H1 (cell line): ENCODE measurements around the gene ZBTB26. TPM values are rescaled to one million over a fixed set of nuclear protein-coding genes. Genes with fewer than 3 reads are reported as not detected.

Experiments used
- CTCF ChIA-PET: fragments of 300-600 bp; sonication (Branson Sonifier 250); formaldehyde crosslinking; loops from one replicate; lab custom pipeline; 2021; ENCODE audit not compliant: partially characterized antibody; lab: Charles Lee
- POLR2A ChIA-PET: fragments of 300-600 bp; sonication (Branson Sonifier 250); formaldehyde crosslinking; loops from one replicate; lab custom pipeline; 2021; ENCODE audit warnings: inconsistent platforms; ENCODE audit not compliant: partially characterized antibody; lab: Charles Lee
- DNase-seq, 2 experiments: peaks; one replicate each; pipeline versions ENCODE4 v3.0.0 to v3.0.0-alpha.2; 2010 to 2022; ENCODE audit warnings: low spot score in 2 of 2, low read depth in 1 of 2, mixed read lengths in 1 of 2
- FAIRE-seq: peaks from 2 replicates; lab custom pipeline; 2011; peaks lifted over from hg19 to GRCh38; lab: Jason Lieb, UNC
- H2AFZ ChIP-seq: 2 replicates; pipeline ENCODE4 v1.8.1; 2012; ENCODE audit warnings: low read length, inconsistent platforms
- H2AK5ac ChIP-seq: 2 replicates; pipeline ENCODE4 v1.6.1; 2013; ENCODE audit warnings: low read depth, low read length
- H2BK120ac ChIP-seq: replicated peaks from 2 replicates; pipeline ENCODE3; 2013; ENCODE audit warnings: low read depth, low read length, inconsistent platforms
- H2BK12ac ChIP-seq: 2 replicates; pipeline ENCODE4 v1.6.1; 2013; ENCODE audit warnings: low read depth, low read length
- H2BK15ac ChIP-seq: 2 replicates; pipeline ENCODE4 v1.6.1; 2013; ENCODE audit warnings: low read length
- H2BK20ac ChIP-seq: 2 replicates; pipeline ENCODE4 v1.6.1; 2013; ENCODE audit warnings: low read length
- H2BK5ac ChIP-seq: 2 replicates; pipeline ENCODE4 v1.6.1; 2013; ENCODE audit warnings: low read depth, low read length
- H3K14ac ChIP-seq: 2 replicates; pipeline ENCODE4 v1.6.1; 2013; ENCODE audit warnings: inconsistent platforms; ENCODE audit not compliant: insufficient read length
- H3K18ac ChIP-seq: 2 replicates; pipeline ENCODE4 v1.6.1; 2013; ENCODE audit warnings: low read length; ENCODE audit errors: extremely low read depth
- H3K23ac ChIP-seq: 2 replicates; pipeline ENCODE4 v1.6.1; 2013; ENCODE audit warnings: inconsistent platforms; ENCODE audit not compliant: insufficient read length
- H3K23me2 ChIP-seq: 2 replicates; pipeline ENCODE4 v1.6.1; 2013; ENCODE audit warnings: low read depth, low read length
- H3K27ac ChIP-seq: 2 replicates; pipeline ENCODE4 v1.6.1; 2011; ENCODE audit warnings: low read depth, low read length, inconsistent platforms
- H3K27me3 ChIP-seq, 4 experiments: replicated peaks in 1 of 4; 1 replicate in 1 of 4; 2 replicates in 3 of 4; pipeline versions ENCODE4 v1.6.1 to v1.8.1; 2011 to 2013; ENCODE audit warnings: low read length in 3 of 4, mild to moderate bottlenecking in 3 of 4, inconsistent platforms in 2 of 4, mixed read lengths in 2 of 4, moderate library complexity in 1 of 4; ENCODE audit not compliant: control insufficient read depth in 3 of 4, insufficient read depth in 3 of 4; ENCODE audit errors: extremely low read depth in 1 of 4
- H3K36me3 ChIP-seq, 4 experiments: 2 replicates each; pipeline versions ENCODE4 v1.6.1 to v1.8.1; 2011 to 2013; ENCODE audit warnings: mild to moderate bottlenecking in 4 of 4, low read length in 3 of 4, moderate library complexity in 2 of 4, control low read depth in 1 of 4, inconsistent platforms in 1 of 4; ENCODE audit not compliant: insufficient read depth in 4 of 4, control insufficient read depth in 2 of 4
- H3K4ac ChIP-seq: replicated peaks from 2 replicates; pipeline ENCODE3; 2013; ENCODE audit warnings: low read length, low read depth, mixed read lengths, inconsistent platforms; ENCODE audit not compliant: insufficient read length
- H3K4me1 ChIP-seq, 4 experiments: replicated peaks in 1 of 4; 1 replicate in 1 of 4; 2 replicates in 3 of 4; pipeline versions ENCODE4 v1.6.1 to v1.8.1; 2011 to 2013; ENCODE audit warnings: low read length in 3 of 4, inconsistent platforms in 2 of 4, mixed read lengths in 1 of 4; ENCODE audit not compliant: insufficient read depth in 4 of 4, control insufficient read depth in 3 of 4
- H3K4me2 ChIP-seq, 2 experiments: 2 replicates each; pipeline versions ENCODE4 v1.6.1 to v1.8.1; 2011 to 2013; ENCODE audit warnings: low read depth in 2 of 2, low read length in 2 of 2, control low read depth in 1 of 2, inconsistent platforms in 1 of 2, mild to moderate bottlenecking in 1 of 2; ENCODE audit not compliant: insufficient read depth in 1 of 2
- H3K4me3 ChIP-seq, 4 experiments: fragments of 200-600, 300-600 bp in 1 of 4; sonication (generic), shearing (Covaris generic), sonication (Bioruptor Twin) in 1 of 4; 2 replicates each; pipeline versions ENCODE4 v1.5.1 to v1.8.1; 2011 to 2016; ENCODE audit warnings: low read length in 4 of 4, low read depth in 3 of 4, control low read depth in 2 of 4, inconsistent platforms in 2 of 4, mild to moderate bottlenecking in 2 of 4, mixed read lengths in 1 of 4, moderate library complexity in 1 of 4; ENCODE audit not compliant: insufficient read depth in 2 of 4; ENCODE audit errors: extremely low read depth in 1 of 4
- H3K56ac ChIP-seq: replicated peaks from 2 replicates; pipeline ENCODE3; 2013; ENCODE audit warnings: low read depth, mild to moderate bottlenecking, mixed read lengths, low read length, inconsistent platforms; ENCODE audit not compliant: insufficient read length
- H3K79me1 ChIP-seq: 2 replicates; pipeline ENCODE4 v1.6.1; 2013; ENCODE audit warnings: low read depth, low read length, control low read depth
- H3K79me2 ChIP-seq, 2 experiments: 2 replicates each; pipeline versions ENCODE4 v1.6.1 to v1.8.1; 2012 to 2013; ENCODE audit warnings: low read length in 2 of 2, mild to moderate bottlenecking in 2 of 2, inconsistent platforms in 1 of 2; ENCODE audit not compliant: insufficient read depth in 2 of 2, control insufficient read depth in 1 of 2
- H3K9ac ChIP-seq, 4 experiments: replicated peaks in 1 of 4; 1 replicate in 1 of 4; 2 replicates in 3 of 4; pipeline versions ENCODE4 v1.6.1 to v1.8.1; 2011 to 2013; ENCODE audit warnings: low read depth in 3 of 4, low read length in 3 of 4, control low read depth in 2 of 4, mild to moderate bottlenecking in 2 of 4, moderate library complexity in 2 of 4, inconsistent platforms in 1 of 4; ENCODE audit errors: extremely low read depth in 1 of 4
- H3K9me3 ChIP-seq, 2 experiments: 2 replicates each; pipeline versions ENCODE4 v1.6.1 to v1.8.1; 2012 to 2013; ENCODE audit warnings: mild to moderate bottlenecking in 2 of 2, moderate library complexity in 2 of 2, control low read depth in 1 of 2, inconsistent platforms in 1 of 2, low read depth in 1 of 2, low read length in 1 of 2, mixed read lengths in 1 of 2; ENCODE audit not compliant: insufficient read depth in 2 of 2
- H4K20me1 ChIP-seq, 2 experiments: replicated peaks in 1 of 2; 2 replicates each; pipeline versions ENCODE3 to v1.8.1; 2011 to 2013; ENCODE audit warnings: inconsistent platforms in 2 of 2, low read length in 2 of 2, mild to moderate bottlenecking in 1 of 2; ENCODE audit not compliant: insufficient read depth in 2 of 2, control insufficient read depth in 1 of 2
- H4K5ac ChIP-seq: 2 replicates; pipeline ENCODE4 v1.6.1; 2013; ENCODE audit warnings: low read length, low read depth, mixed read lengths, inconsistent platforms; ENCODE audit not compliant: insufficient read length
- H4K8ac ChIP-seq: 2 replicates; pipeline ENCODE4 v1.8.0; 2013; ENCODE audit warnings: mild to moderate bottlenecking, moderate library complexity, low read length, inconsistent platforms; ENCODE audit not compliant: insufficient read depth; ENCODE audit errors: extremely low read depth
- H4K91ac ChIP-seq: replicated peaks from 2 replicates; pipeline ENCODE3; 2013; ENCODE audit warnings: low read length, mixed read lengths, inconsistent platforms; ENCODE audit not compliant: insufficient read length
- CBX5 ChIP-seq: fragments of 300-800, 300-1000 bp; sonication (generic); IDR thresholded peaks from 2 replicates; pipeline ENCODE4 v1.7.1; 2016; ENCODE audit warnings: antibody characterized with exemption, low read length, low read depth
- CREB1 ChIP-seq: IDR thresholded peaks from 2 replicates; pipeline ENCODE4 v1.6.1; 2012; ENCODE audit warnings: inconsistent platforms
- EGR1 ChIP-seq: IDR thresholded peaks from 2 replicates; pipeline ENCODE4 v1.6.1; 2011; ENCODE audit warnings: low read depth, low read length, borderline replicate concordance
- JUN ChIP-seq: IDR thresholded peaks from 2 replicates; pipeline ENCODE4 v1.6.1; 2011; ENCODE audit warnings: low read depth, mild to moderate bottlenecking, improper control_type of control experiment, low read length
- MAFK ChIP-seq: IDR thresholded peaks from 2 replicates; pipeline ENCODE4 v1.6.1; 2012; ENCODE audit warnings: low read depth, mild to moderate bottlenecking, improper control_type of control experiment, low read length
- NANOG ChIP-seq: IDR thresholded peaks from 2 replicates; pipeline ENCODE4 v1.6.1; 2011; ENCODE audit warnings: low read length, low read depth, mild to moderate bottlenecking, inconsistent platforms; ENCODE audit not compliant: insufficient read depth, poor library complexity, severe bottlenecking
- PHF8 ChIP-seq: fragments of 200-600 bp; sonication (generic); conservative IDR thresholded peaks from 2 replicates; pipeline ENCODE4 v1.7.1; 2012; ENCODE audit warnings: low read depth, mild to moderate bottlenecking, inconsistent platforms, low read length, moderate library complexity
- POLR2A ChIP-seq, 2 experiments: IDR thresholded peaks; 1 replicate in 1 of 2; 2 replicates in 1 of 2; pipeline ENCODE4 v1.6.1; 2011; ENCODE audit warnings: low read depth in 2 of 2, low read length in 2 of 2, mild to moderate bottlenecking in 2 of 2; ENCODE audit errors: control extremely low read depth in 1 of 2
- RNF2 ChIP-seq: fragments of 200-900, 300-1000 bp; sonication (generic); IDR thresholded peaks from 2 replicates; pipeline ENCODE4 v1.7.1; 2016; ENCODE audit warnings: borderline replicate concordance, low read depth, mild to moderate bottlenecking, antibody characterized with exemption, low read length; ENCODE audit not compliant: poor library complexity, severe bottlenecking; ENCODE audit errors: missing control alignments
- SIRT6 ChIP-seq: IDR thresholded peaks from one replicate; pipeline ENCODE4 v1.7.1; 2012; ENCODE audit warnings: low read length, inconsistent platforms
- USF2 ChIP-seq: IDR thresholded peaks from 2 replicates; pipeline ENCODE4 v1.6.1; 2011; ENCODE audit warnings: low read length, improper control_type of control experiment
- ZNF274 ChIP-seq: IDR thresholded peaks from 2 replicates; pipeline ENCODE4 v1.7.0; 2012; ENCODE audit warnings: low read length, borderline replicate concordance; ENCODE audit errors: extremely low read depth
- WGBS, 2 experiments: shearing (Covaris generic) in 1 of 2; methylation state at CpG; one replicate each; pipeline versions ENCODE4 v1.1.6 to v1.1.7; 2013 to 2015; ENCODE audit warnings: low lambda C conversion rate in 2 of 2, mixed read lengths in 2 of 2, inconsistent platforms in 1 of 2, low coverage in 1 of 2, missing lambda C conversion rate in 1 of 2; ENCODE audit not compliant: insufficient replicate concordance in 2 of 2, insufficient coverage in 1 of 2, insufficient read length in 1 of 2; ENCODE audit errors: extremely low coverage in 1 of 2, missing lambda C conversion rate in 1 of 2; 5-methylcytosine and 5-hydroxymethylcytosine counted together
- polyA plus RNA-seq, 7 experiments: library from polyadenylated mRNA; depleted of rRNA in 3 of 7; stranded (reverse) in 5 of 7; unstranded in 2 of 7; fragments of >200 nt in 5 of 7; fragments of 200-250 nt in 2 of 7; gene quantifications; 1 replicate in 5 of 7; 2 replicates in 1 of 7; 4 replicates in 1 of 7; pipeline versions ENCODE4 v1.2.1 to v1.2.3, GENCODE V29; 2011 to 2013; ENCODE audit warnings: missing spikeins in 2 of 7, mixed read lengths in 2 of 7
- total RNA-seq: library from RNA; stranded (reverse); fragmentation: NEBNext Ultra II Directional; extraction: Animal tissue kit (Norgen Biotek cat#: 25700); gene quantifications from 2 replicates; pipeline ENCODE4 v1.2.1, GENCODE V29; 2021

ZBTB26 gene
- total and polyA plus RNA-seq, 2 of the 8 experiments (the other 6 are each of a cell fraction or from before 2014, with no cell fraction given): 5.7 to 7.4 TPM

- 94% methylated on average over 3 of the region's 3 CpGs; no CpG with 5 or more reads in 1 of the 2 experiments for WGBS, 2 experiments
- TF ChIP-seq USF2 (no peak), EGR1 (no peak), CREB1 (no peak), CBX5 (no peak), POLR2A (IDR thresholded peaks at IDR 0.05; ENCODE audit: control extremely low read depth in 1 of 2, low read depth in 2 of 2, low read length in 2 of 2) (no peak), JUN (no peak), ZNF274 (no peak), SIRT6 (no peak), RNF2 (no peak), MAFK (no peak), NANOG (no peak), PHF8 (no peak)
- Histone ChIP-seq H2BK20ac (no peak overlapping the region), H3K36me3 (peaks cover 0 to 5% (median 3%) of the 10 kb centered on the region in 4 experiments; a peak in 5 of 8 replicates), H3K4me3 (no peak overlapping the region), H4K20me1 (no peaks in the 10 kb centered on the region), H4K5ac (no peak overlapping the region), H3K27me3 (no peaks in the 10 kb centered on the region), H3K9me3 (no peaks in the 10 kb centered on the region), H3K79me1 (no peaks in the 10 kb centered on the region), H2AK5ac (no peak overlapping the region), H3K23ac (no peak overlapping the region), H3K56ac (no peak overlapping the region), H2BK120ac (no peak overlapping the region), H2BK15ac (no peak overlapping the region), H3K18ac (no peak overlapping the region), H2BK5ac (no peak overlapping the region), H3K14ac (no peak overlapping the region), H4K8ac (no peak overlapping the region), H3K79me2 (peaks cover 0 to 65% of the 10 kb centered on the region in 2 experiments; a peak in 2 of 4 replicates), H4K91ac (no peak overlapping the region), H3K4me2 (no peak overlapping the region), H3K23me2 (no peaks in the 10 kb centered on the region; the same call in 1 of the 2 replicates), H3K4ac (no peak overlapping the region), H2AFZ (no peak overlapping the region), H3K9ac (no peak overlapping the region), H2BK12ac (no peak overlapping the region), H3K4me1 (peaks cover 0 to 13% (median 5%) of the 10 kb centered on the region in 4 experiments; a peak in 5 of 7 replicates), H3K27ac (no peak overlapping the region)
- ChIA-PET CTCF (interaction anchor here (1.0 to 1.4 kb wide), 2 partner anchors 21 to 68 kb away, joined by 3 to 5 read pairs; no protein-coding TSS in a partner anchor), POLR2A (interaction anchor here (0.6 to 4.1 kb wide), 5 partner anchors 8 to 128 kb away, joined by 3 to 44 read pairs (median 7); partner anchors contain the start of genes RABGAP1, RC3H2, ZBTB26 and ZBTB6)
- DNase-seq (no peak), FAIRE-seq (no peak)
Observed at GRCh38 chr9:122923947-122924346, 7.4 kb downstream of the ZBTB26 start.
